Ectodermal cell (in vitro differentiated cells): Measurements from ENCODE around the gene MAD1L1.

Source experiments
- H3K27ac ChIP-seq: 2 replicates; pipeline ENCODE4 v1.7.0; 2013; ENCODE audit warnings: mild to moderate bottlenecking, low read depth, low read length; ENCODE audit not compliant: insufficient read depth, poor library complexity, severe bottlenecking
- H3K27me3 ChIP-seq: 2 replicates; pipeline ENCODE4 v1.7.0; 2013; ENCODE audit warnings: mild to moderate bottlenecking, low read length; ENCODE audit not compliant: insufficient read depth, control insufficient read depth, poor library complexity, severe bottlenecking
- H3K36me3 ChIP-seq: one replicate; pipeline ENCODE4 v1.7.0; 2013; ENCODE audit warnings: low read length; ENCODE audit not compliant: control insufficient read depth, insufficient read depth
- H3K4me1 ChIP-seq: one replicate; pipeline ENCODE4 v1.7.0; 2013; ENCODE audit warnings: low read length; ENCODE audit not compliant: control insufficient read depth, insufficient read depth
- H3K4me3 ChIP-seq: 2 replicates; pipeline ENCODE4 v1.7.0; 2013; ENCODE audit warnings: low read depth, low read length, control low read depth; ENCODE audit not compliant: insufficient read depth
- H3K9me3 ChIP-seq: 2 replicates; pipeline ENCODE4 v1.7.0; 2013; ENCODE audit warnings: mild to moderate bottlenecking, low read length, moderate library complexity; ENCODE audit not compliant: control insufficient read depth
- WGBS, 2 experiments: methylation state at CpG; one replicate each; pipeline ENCODE4 v1.1.7; 2013; ENCODE audit warnings: missing lambda C conversion rate in 2 of 2; 5-methylcytosine and 5-hydroxymethylcytosine counted together

Gene MAD1L1

DNA sequence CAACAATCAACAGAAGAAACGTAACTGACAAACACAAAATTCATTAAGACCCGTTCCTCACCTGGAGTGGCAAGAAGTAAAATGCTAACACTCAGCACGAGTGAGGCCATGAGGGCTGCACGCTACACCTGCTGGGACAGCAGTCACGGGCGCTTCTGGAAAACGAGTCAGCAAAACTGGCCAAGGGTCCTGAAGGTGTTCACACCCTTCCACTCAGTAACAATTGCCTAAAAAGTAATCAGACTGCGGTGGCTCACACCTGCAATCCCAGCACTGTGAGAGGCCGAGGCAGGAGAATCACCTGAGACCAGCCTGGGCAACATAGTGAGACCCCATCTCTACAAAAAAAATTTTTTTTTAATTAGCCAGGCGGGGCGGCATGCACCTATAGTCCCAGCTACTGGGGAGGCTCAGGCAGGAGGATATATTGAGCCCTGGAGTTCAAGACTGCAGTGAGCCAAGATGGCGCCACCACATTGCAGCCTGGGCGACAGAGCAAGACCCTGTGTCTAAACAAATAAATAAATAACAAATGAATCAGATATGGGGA lies 199.1 kb downstream of the MAD1L1 start:
- Histone ChIP-seq H3K36me3 (no peaks in the 10 kb centered on the region), H3K9me3 (no peaks in the 10 kb centered on the region), H3K4me3 (no peak overlapping the region), H3K27ac (no peak overlapping the region), H3K4me1 (peaks cover 5% of the 10 kb centered on the region), H3K27me3 (no peaks in the 10 kb centered on the region)
- WGBS, 2 experiments, result 90 to 91% methylated on average over 13 of the region's 13 CpGs

DNA sequence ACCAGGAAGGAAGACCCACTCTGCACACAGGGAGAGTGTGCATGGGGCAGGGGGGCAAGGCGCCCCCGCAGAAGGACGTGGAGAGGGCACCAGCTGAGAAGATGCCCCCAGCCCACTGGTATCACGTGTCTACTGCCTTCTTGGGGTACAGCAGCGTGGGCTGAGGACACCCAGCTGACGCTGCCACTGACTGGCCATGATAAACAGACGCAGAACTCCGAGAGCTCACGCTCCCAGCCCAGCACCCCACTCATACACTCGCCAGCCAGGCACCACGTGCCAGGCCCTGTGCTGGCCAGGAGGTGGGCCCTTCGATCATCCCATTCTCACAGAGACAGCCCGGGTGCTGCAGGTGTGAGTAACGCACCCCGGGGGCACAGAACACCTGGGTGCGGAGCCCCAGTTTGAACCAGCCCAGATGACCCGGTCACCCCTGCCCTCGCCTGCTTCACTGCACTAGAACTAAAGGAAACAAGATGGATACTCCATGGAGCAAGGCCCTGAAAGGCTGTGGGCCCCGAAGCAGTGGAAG lies 199.8 kb downstream of the MAD1L1 start:
- no peak overlapping the region for H3K4me3 ChIP-seq
- WGBS, 2 experiments, result 87 to 90% methylated on average over 19 of the region's 19 CpGs
- H3K27ac ChIP-seq, result no peak overlapping the region
- no peaks in the 10 kb centered on the region for H3K9me3 ChIP-seq
- no peaks in the 10 kb centered on the region for H3K27me3 ChIP-seq
- H3K36me3 ChIP-seq, result no peaks in the 10 kb centered on the region
- H3K4me1 ChIP-seq, result peaks cover 5% of the 10 kb centered on the region

DNA sequence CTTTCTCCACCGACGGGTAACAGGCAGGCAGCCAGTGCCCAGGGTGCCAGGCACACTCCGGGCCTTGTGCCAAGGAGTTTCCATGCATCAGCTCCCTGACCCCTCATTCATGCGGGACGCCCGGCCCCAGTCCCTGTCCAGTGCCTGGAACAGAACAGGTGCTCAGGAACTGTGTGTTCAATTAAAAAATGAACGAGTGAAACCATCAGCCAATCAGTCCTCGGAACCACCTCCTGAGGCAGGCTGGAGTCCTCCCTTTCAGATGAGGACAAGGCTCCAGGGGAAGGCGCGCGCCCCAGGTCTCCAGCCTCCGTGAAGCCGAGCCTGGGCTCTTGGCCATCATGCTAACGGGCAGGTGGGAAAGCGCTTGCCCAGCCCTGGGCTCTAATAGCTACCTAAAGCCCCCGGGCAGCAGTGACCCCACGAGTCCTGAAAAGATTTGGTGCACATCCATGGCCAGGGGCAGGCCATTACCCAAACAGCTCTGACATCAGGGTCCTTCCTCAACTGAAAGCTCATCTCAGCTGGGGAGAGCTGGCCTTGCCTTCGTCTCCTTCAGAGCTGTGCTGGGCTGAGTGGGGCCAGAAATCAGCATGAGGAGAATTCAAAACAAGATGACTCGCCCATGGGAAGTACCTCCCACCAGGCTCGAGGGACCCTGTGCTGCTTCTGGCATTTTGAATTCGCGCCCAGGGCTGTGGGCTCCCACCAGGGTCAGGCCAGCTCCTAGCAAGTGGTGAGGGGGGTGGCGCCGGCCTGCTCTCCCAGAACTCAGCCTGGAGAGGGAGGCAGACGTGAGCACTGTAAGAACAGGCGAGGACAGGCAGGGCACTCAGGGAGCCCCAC lies 200.5 kb downstream of the MAD1L1 start:
- 88% methylated on average over 26 of the region's 26 CpGs for WGBS, 2 experiments
- no peaks in the 10 kb centered on the region for H3K27me3 ChIP-seq
- peaks cover 5% of the 10 kb centered on the region for H3K4me1 ChIP-seq
- no peaks in the 10 kb centered on the region for H3K9me3 ChIP-seq
- H3K27ac ChIP-seq, result no peak overlapping the region
- no peaks in the 10 kb centered on the region for H3K36me3 ChIP-seq
- no peak overlapping the region for H3K4me3 ChIP-seq

DNA sequence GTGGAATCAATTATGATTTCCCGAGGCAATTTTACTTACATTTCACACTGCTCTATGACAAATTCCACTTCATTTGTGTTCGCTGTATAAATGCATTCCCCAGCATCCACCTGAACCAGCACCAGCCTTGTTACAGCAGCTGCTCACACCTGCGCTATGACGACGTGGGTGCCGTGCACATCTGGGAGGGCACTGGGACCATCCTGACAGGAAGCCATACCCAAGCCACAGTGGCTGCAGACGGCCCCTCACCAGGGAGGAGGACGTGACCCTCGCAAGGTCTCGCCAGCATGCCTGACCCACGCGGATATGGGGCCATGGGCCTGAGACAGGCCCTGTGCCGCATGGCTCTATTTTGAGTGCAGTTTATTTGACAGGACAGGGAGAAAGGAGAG lies 201.3 kb downstream of the MAD1L1 start:
- H3K27me3 ChIP-seq, result no peaks in the 10 kb centered on the region
- H3K4me1 ChIP-seq, result peaks cover 5% of the 10 kb centered on the region
- 91 to 93% methylated on average over 13 of the region's 13 CpGs for WGBS, 2 experiments
- H3K27ac ChIP-seq, result no peak overlapping the region
- H3K9me3 ChIP-seq, result peaks cover under 1% of the 10 kb centered on the region
- H3K36me3 ChIP-seq, result no peaks in the 10 kb centered on the region
- no peak overlapping the region for H3K4me3 ChIP-seq

DNA sequence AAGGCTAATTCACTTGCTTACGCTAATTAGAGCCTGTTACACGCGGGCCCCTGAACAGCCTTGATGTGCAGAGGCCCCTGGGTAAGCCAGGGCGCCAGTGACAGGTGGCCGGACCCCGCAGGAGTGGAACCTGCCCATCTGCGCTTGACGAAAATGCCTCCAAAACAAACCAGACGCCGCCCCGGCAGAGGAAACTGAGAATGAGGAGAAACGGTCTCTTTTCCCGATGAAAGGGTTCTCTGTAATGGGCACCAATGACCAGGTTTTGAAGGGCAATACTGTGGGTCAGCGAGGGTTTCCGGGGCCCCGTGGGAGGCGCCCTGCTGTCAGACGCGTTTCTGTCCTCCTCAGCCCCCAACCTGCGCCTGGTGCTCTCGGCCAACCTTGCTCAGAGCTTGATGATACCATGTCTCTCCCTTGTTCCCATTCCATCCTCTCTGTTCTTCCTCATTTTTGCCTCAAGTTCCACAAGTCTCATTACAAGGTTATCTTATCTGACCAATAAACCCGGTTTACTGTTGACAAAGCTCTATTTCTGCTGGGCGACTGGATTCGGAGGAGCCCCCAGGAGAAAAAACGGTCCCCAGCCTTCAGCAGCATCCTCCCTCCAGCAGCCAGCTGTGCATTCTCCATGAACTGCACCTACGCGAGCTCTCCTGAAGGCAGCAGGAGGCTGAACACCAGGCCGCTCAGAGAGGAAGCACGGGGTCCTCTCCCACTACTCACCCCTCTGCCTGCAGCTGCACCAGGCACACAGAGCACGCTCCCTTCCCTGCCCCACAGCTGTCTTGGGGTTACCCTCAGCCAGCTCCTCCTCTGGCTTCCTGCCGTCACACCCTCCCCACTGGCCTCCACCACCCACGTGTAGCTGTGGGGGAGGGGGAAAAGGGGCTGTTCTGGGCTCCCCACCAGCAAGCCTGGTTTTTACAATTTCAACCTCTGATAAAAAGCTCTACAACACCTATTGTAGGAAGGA lies 202.0 kb downstream of the MAD1L1 start:
- H3K4me3 ChIP-seq, result no peak overlapping the region

DNA sequence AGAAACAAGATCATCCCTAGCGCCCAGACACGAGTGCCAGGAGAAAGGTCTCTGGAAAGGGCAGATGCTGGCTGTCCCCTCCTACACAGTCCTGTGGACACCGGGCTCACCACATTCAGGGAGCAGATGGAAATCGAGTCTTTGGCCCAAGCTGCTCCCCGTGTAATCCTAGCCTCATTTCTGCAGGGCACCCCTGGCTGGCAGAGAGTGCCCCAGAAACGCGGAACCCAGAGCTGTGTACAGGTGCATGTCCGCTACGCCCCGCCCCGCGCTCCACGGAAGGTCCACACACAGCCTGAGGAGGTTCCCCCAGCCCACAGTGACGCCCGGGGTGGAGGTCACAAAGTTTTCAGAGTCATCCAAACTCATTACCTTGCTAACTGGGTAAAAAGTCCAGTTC lies 202.8 kb downstream of the MAD1L1 start:
- peaks cover 5% of the 10 kb centered on the region for H3K4me1 ChIP-seq
- peaks cover 6% of the 10 kb centered on the region for H3K9me3 ChIP-seq
- WGBS, 2 experiments, result 94% methylated on average over 15 of the region's 15 CpGs
- H3K27me3 ChIP-seq, result no peaks in the 10 kb centered on the region
- no peak overlapping the region for H3K4me3 ChIP-seq
- H3K36me3 ChIP-seq, result peaks cover 4% of the 10 kb centered on the region
- no peak overlapping the region for H3K27ac ChIP-seq

More for the DNA sequence above, 202.0 kb downstream of the MAD1L1 start:
- 89% methylated on average over 30 to 31 of the region's 32 CpGs for WGBS, 2 experiments
- Histone ChIP-seq H3K9me3 (peaks cover 6% of the 10 kb centered on the region), H3K4me1 (peaks cover 5% of the 10 kb centered on the region), H3K27ac (no peak overlapping the region), H3K27me3 (no peaks in the 10 kb centered on the region), H3K36me3 (peaks cover 4% of the 10 kb centered on the region)

DNA sequence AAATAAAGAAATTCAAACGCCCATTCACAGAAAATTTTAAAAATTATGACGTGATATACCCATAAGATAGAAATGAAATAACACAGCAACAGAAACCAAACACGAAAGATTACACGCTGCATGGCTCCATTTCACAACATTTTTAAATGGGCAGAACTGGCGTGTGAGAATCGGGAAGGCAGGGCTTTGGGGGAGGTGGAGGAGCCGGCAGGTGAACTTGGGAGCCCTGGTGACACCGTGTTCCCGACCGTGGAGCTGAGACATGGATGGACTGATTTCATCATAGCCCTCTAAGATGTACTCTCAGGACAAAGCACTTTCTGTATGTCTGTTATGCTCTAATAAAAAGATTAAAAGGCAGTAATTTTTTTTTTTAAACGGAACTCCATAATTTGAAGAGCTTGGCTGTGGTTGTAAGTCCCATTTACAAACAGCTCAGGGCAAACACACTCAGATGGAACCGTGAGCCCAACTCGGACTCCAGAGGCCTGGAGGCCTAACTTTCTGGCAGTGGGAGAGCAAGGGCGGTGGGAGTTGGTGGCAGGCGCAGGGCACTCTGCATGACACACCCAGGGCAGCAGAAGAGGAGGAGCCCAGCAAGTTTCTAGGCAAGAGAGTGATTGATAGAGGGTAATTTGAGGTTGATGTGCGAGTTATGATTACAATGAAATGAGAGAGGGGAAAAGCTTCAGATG lies 203.4 kb downstream of the MAD1L1 start:
- Histone ChIP-seq H3K27ac (no peak overlapping the region), H3K9me3 (peaks cover 6% of the 10 kb centered on the region), H3K4me3 (no peak overlapping the region), H3K27me3 (no peaks in the 10 kb centered on the region), H3K4me1 (peaks cover 5% of the 10 kb centered on the region), H3K36me3 (peaks cover 4% of the 10 kb centered on the region)
- WGBS, 2 experiments, result 96 to 98% methylated on average over 16 of the region's 16 CpGs

DNA sequence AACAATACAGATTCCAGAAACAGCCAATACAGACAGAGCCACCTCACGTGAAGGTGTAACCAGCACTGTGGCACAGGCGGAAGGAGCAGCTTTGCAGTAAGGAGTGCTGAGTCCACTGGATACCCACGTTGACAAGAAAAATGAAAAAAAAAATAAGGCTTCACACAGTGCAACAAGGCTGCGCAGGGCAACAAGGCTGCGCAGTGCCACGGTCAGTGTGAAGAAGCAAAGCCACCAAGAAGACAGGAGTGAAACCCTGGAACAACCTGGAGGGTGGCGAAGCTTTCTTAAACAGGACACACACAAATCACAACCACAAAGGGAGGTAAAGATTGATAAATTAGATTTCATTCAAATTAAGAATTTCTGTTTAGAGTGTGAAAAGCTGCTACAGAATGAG lies 204.0 kb downstream of the MAD1L1 start:
- Histone ChIP-seq H3K4me1 (peaks cover 5% of the 10 kb centered on the region), H3K27ac (no peak overlapping the region), H3K36me3 (peaks cover 4% of the 10 kb centered on the region), H3K27me3 (no peaks in the 10 kb centered on the region), H3K9me3 (peaks cover 6% of the 10 kb centered on the region), H3K4me3 (no peak overlapping the region)
- 89 to 96% methylated on average over 6 to 7 of the region's 7 CpGs for WGBS, 2 experiments

DNA sequence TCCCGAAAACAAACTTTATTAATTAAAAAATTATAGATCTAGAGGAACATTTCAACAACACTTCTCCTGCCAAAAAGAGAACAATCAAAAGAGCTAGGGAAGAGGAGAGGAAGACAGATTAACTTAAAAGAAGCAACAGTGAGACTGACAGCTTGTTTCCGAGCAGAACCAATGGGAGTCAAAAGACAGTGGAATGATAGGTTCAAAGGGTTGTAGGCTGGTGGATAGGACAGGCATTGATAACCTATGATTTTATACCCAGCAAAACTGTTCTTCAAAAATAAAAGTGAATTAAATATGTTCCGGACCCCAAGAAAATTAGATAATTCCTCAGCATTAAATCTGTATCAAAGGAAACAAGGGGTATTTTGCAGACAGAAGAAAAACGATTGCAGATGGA lies 207.6 kb downstream of the MAD1L1 start:
- H3K9me3 ChIP-seq, result peaks cover 6% of the 10 kb centered on the region
- no peaks in the 10 kb centered on the region for H3K27me3 ChIP-seq
- H3K27ac ChIP-seq, result no peak overlapping the region
- WGBS, 2 experiments, result 94 to 98% methylated on average over 2 to 3 of the region's 4 CpGs
- H3K4me1 ChIP-seq, result peaks cover 12% of the 10 kb centered on the region
- H3K4me3 ChIP-seq, result no peak overlapping the region
- peaks cover 4% of the 10 kb centered on the region for H3K36me3 ChIP-seq
